ENCODE results near the gene GPC6.
"Not testable (repeated sequence)": the region's sequence is repeated elsewhere in the genome, so short reads cannot be mapped to it uniquely, and the experiment has no call there.

GPC6 gene

GRCh38 chr13:94195715-94196114, 969.1 kb downstream of the GPC6 start:
- DNase-seq, result no peak

GRCh38 chr13:94196413-94196812, 969.8 kb downstream of the GPC6 start:
- no peak for DNase-seq

GRCh38 chr13:94198681-94199080, 972.1 kb downstream of the GPC6 start:
- no peak for DNase-seq

GRCh38 chr13:94199135-94199534, 972.5 kb downstream of the GPC6 start:
- no peak for DNase-seq

GRCh38 chr13:94201022-94201421, 974.4 kb downstream of the GPC6 start:
- no peak for DNase-seq

GRCh38 chr13:94204163-94204562, 977.6 kb downstream of the GPC6 start:
- DNase-seq, result no peak

- no peak for DNase-seq
Observed at GRCh38 chr13:94204946-94205345, 978.3 kb downstream of the GPC6 start.

GRCh38 chr13:94205896-94206295, 979.3 kb downstream of the GPC6 start:
- no peak for DNase-seq

- no peak for DNase-seq
Observed at GRCh38 chr13:94209117-94209516, 982.5 kb downstream of the GPC6 start.

GRCh38 chr13:94209913-94210312, 983.3 kb downstream of the GPC6 start:
- not testable (repeated sequence) for DNase-seq

GRCh38 chr13:94210816-94211215, 984.2 kb downstream of the GPC6 start:
- no peak for DNase-seq

- DNase-seq, result no peak
Observed at GRCh38 chr13:94212196-94212595, 985.6 kb downstream of the GPC6 start.

- DNase-seq, result no peak
Observed at GRCh38 chr13:94214121-94214520, 987.5 kb downstream of the GPC6 start.

- no peak for DNase-seq
Observed at GRCh38 chr13:94214975-94215374, 988.4 kb downstream of the GPC6 start.

GRCh38 chr13:94216476-94216875, 989.9 kb downstream of the GPC6 start:
- DNase-seq, result no peak

- no peak for DNase-seq
Observed at GRCh38 chr13:94217370-94217769, 990.8 kb downstream of the GPC6 start.

GRCh38 chr13:94218537-94218936, 991.9 kb downstream of the GPC6 start:
- DNase-seq, result no peak

- DNase-seq, result no peak
Observed at GRCh38 chr13:94218951-94219350, 992.3 kb downstream of the GPC6 start.

- DNase-seq, result no peak
Observed at GRCh38 chr13:94224670-94225069, 998.1 kb downstream of the GPC6 start.

- DNase-seq, result no peak
Observed at GRCh38 chr13:94227255-94227879, 1000.8 kb downstream of the GPC6 start.

- DNase-seq, result no peak
Observed at GRCh38 chr13:94228763-94229162, 1002.2 kb downstream of the GPC6 start.

GRCh38 chr13:94232161-94232950, 1005.7 kb downstream of the GPC6 start:
- DNase-seq, result no peak

- no peak for DNase-seq
Observed at GRCh38 chr13:94232956-94233355, 1006.3 kb downstream of the GPC6 start.

GRCh38 chr13:94233401-94233800, 1006.8 kb downstream of the GPC6 start:
- DNase-seq, result no peak

GRCh38 chr13:94233837-94234236, 1007.2 kb downstream of the GPC6 start:
- no peak for DNase-seq
